Muscle layer of colon (tissue), 2 donors: ENCODE measurements around the gene S100A2.
"Not testable (repeated sequence)": the region's sequence is repeated elsewhere in the genome, so short reads cannot be mapped to it uniquely, and the experiment has no call there.

ENCODE experiments used
- H3K27ac ChIP-seq: one replicate; pipeline ENCODE4 v1.7.0; 2013; ENCODE audit warnings: low read depth, mild to moderate bottlenecking, low read length, moderate library complexity
- H3K27me3 ChIP-seq, 2 donors: one replicate each; pipeline ENCODE4 v1.7.0; 2013; ENCODE audit warnings: low read length in 2 of 2, mild to moderate bottlenecking in 2 of 2; ENCODE audit not compliant: insufficient read depth in 2 of 2, control insufficient read depth in 1 of 2
- H3K36me3 ChIP-seq: one replicate; pipeline ENCODE4 v1.7.0; 2013; ENCODE audit warnings: mild to moderate bottlenecking, low read length; ENCODE audit not compliant: insufficient read depth
- H3K4me1 ChIP-seq: one replicate; pipeline ENCODE4 v1.7.0; 2013; ENCODE audit warnings: mild to moderate bottlenecking, low read length; ENCODE audit not compliant: insufficient read depth
- H3K4me3 ChIP-seq, 2 donors: one replicate each; pipeline ENCODE4 v1.7.0; 2013; ENCODE audit warnings: low read length in 2 of 2, low read depth in 1 of 2, mild to moderate bottlenecking in 1 of 2, moderate library complexity in 1 of 2
- H3K9ac ChIP-seq: one replicate; pipeline ENCODE4 v1.7.0; 2013; ENCODE audit warnings: low read length
- H3K9me3 ChIP-seq: one replicate; pipeline ENCODE4 v1.7.0; 2013; ENCODE audit warnings: mild to moderate bottlenecking, low read length
- donor health status: abdominal sarcoma.
- donor health status: Adenocarcinoma of cecum.

The S100A2 gene

DNA sequence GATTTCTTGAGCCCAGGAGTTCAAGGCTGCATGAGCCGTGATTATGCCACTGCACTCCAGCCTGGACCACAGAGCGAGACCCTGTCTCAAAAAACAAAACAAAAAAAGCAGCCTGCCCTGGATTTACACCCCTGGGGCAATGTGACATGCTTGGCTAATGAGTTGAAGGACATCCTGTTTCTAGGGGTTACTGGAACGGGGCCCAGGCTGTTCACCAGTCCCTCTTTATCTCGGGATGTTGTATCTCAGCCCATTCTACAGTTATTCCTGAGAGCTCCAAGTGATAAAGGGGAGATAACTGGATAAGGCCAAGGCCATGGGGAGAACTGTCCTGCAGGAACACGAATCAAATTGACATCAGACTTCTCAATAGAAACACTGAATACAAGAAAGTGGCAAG is 21.7 kb upstream of the S100A2 start:
- Histone ChIP-seq H3K27me3 (no peaks in the 10 kb centered on the region), H3K9ac (no peak overlapping the region), H3K4me3 (no peak overlapping the region), H3K9me3 (no peaks in the 10 kb centered on the region), H3K36me3 (no peaks in the 10 kb centered on the region), H3K27ac (no peak overlapping the region), H3K4me1 (no peaks in the 10 kb centered on the region)

DNA sequence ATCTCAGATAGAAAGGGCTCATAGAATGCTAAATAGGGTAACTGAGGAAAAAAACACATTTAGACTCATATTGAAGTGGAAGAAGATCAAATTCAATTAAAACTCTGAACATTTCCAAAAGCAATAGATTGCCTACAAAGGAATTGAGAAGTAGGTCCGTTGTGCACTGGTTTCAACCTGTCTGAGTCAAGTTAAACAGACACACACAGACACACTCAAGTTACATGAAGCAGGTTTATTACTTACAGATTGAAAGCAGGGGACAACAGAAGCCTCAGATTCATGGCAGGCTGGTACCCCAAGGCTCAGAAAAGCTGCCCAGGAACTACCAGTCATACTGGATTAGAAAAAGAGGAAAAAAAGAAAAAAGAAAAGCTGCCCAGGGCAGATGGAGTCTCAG is 20.7 kb upstream of the S100A2 start:
- H3K4me1 ChIP-seq, result no peaks in the 10 kb centered on the region
- H3K27me3 ChIP-seq, result no peaks in the 10 kb centered on the region
- H3K4me3 ChIP-seq, result no peak overlapping the region
- H3K9me3 ChIP-seq, result no peaks in the 10 kb centered on the region
- no peak overlapping the region for H3K9ac ChIP-seq
- no peak overlapping the region for H3K27ac ChIP-seq
- H3K36me3 ChIP-seq, result no peaks in the 10 kb centered on the region

DNA sequence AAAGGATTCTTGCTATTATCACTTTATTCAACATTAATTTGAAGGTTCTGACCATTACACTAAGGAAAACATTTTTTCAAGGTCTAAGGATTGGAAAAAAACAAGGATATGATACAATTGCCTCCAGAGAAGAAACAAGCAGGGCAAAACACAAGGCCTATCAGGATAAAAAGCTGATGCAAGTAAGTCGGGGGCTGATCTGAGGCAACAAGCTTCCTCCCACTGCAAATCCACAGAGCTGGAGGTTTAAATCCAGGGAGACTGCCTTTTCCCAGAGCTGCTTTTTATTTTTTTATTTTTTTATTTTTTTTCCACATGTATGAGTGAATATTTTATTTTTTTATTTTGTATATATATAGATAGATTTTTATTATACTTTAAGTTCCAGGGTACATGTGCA is 19.4 kb upstream of the S100A2 start:
- Histone ChIP-seq H3K4me1 (no peaks in the 10 kb centered on the region), H3K9ac (no peak overlapping the region), H3K36me3 (no peaks in the 10 kb centered on the region), H3K4me3 (no peak overlapping the region), H3K27ac (no peak overlapping the region), H3K9me3 (no peaks in the 10 kb centered on the region), H3K27me3 (no peaks in the 10 kb centered on the region)

DNA sequence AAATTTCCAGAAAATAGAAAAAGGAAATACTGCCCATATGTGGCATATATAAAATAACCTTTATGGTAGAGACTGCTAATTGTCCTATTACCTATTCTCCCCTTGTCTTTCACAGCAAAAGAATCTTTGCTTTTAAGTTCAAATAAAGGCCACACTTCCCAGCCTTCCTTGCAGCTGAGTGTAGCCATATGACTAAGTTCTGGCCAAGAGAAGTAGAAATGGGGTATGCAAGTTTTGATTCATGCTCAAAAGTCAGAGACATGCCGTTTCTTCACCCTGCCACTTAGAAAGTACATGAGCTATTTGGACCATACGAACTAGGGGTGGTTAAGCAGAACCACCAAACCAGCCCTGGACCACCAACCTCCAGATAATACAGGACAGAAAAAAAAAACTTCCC is 18.3 kb upstream of the S100A2 start:
- no peak overlapping the region for H3K27ac ChIP-seq

GRCh38 chr1:153583514-153583913 is 17.9 kb upstream of the S100A2 start:
- H3K27me3 ChIP-seq, H3K4me1 ChIP-seq, H3K4me3 ChIP-seq, H3K9ac ChIP-seq, H3K27ac ChIP-seq, H3K9me3 ChIP-seq, H3K36me3 ChIP-seq: not testable (repeated sequence)

More for the DNA sequence above, 18.3 kb upstream of the S100A2 start:
- no peak overlapping the region for H3K9ac ChIP-seq
- H3K4me1 ChIP-seq, result no peaks in the 10 kb centered on the region
- H3K27me3 ChIP-seq, result no peaks in the 10 kb centered on the region
- no peaks in the 10 kb centered on the region for H3K9me3 ChIP-seq
- H3K36me3 ChIP-seq, result no peaks in the 10 kb centered on the region
- H3K4me3 ChIP-seq, result no peak overlapping the region

DNA sequence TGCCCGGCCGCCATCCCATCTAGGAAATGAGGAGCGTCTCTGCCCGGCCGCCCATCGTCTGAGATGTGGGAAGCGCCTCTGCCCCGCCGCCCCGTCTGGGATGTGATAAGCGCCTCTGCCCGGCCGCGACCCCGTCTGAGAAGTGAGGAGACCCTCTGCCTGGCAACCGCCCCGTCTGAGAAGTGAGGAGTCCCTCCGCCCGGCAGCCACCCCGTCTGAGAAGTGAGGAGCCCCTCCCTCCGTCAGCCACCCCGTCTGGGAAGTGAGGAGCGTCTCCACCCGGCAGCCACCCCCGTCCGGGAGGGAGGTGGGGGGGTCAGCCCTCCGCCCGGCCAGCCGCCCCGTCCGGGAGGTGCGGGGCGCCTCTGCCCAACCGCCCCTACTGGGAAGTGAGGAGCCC is 17.2 kb upstream of the S100A2 start:
- not testable (repeated sequence) for H3K4me1 ChIP-seq, H3K9ac ChIP-seq, H3K4me3 ChIP-seq, H3K36me3 ChIP-seq, H3K9me3 ChIP-seq, H3K27ac ChIP-seq, H3K27me3 ChIP-seq

- Histone ChIP-seq H3K9ac (no peak overlapping the region), H3K4me3 (no peak overlapping the region), H3K27ac (no peak overlapping the region), H3K36me3 (no peaks in the 10 kb centered on the region), H3K27me3 (no peaks in the 10 kb centered on the region), H3K9me3 (no peaks in the 10 kb centered on the region), H3K4me1 (no peaks in the 10 kb centered on the region)
Observed at GRCh38 chr1:153578936-153579335, 13.3 kb upstream of the S100A2 start.

DNA sequence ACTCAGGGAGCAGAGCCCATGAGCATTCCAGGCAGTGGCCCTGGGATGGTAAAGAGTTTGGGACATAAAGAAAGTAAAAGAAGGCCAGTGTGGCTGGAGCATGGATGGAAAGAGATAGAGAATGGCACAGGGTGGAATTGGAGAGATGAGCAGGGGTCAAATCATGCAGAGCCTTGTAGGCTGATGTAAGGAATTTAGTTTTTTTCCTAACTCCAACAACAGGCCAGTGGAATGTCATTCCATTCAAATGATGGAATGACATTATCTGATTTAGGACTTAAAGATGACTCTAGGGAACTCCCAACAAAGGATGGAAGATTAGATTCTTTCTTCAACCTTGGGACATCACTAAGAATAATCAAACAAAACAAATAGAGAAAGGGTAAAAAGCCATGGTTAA is 12.8 kb upstream of the S100A2 start:
- no peaks in the 10 kb centered on the region for H3K27me3 ChIP-seq
- no peak overlapping the region for H3K4me3 ChIP-seq
- no peaks in the 10 kb centered on the region for H3K36me3 ChIP-seq
- no peak overlapping the region for H3K27ac ChIP-seq
- H3K4me1 ChIP-seq, result no peaks in the 10 kb centered on the region
- no peak overlapping the region for H3K9ac ChIP-seq
- no peaks in the 10 kb centered on the region for H3K9me3 ChIP-seq

GRCh38 chr1:153577624-153578051 is 12.0 kb upstream of the S100A2 start:
- no peaks in the 10 kb centered on the region for H3K9me3 ChIP-seq
- no peak overlapping the region for H3K4me3 ChIP-seq

DNA sequence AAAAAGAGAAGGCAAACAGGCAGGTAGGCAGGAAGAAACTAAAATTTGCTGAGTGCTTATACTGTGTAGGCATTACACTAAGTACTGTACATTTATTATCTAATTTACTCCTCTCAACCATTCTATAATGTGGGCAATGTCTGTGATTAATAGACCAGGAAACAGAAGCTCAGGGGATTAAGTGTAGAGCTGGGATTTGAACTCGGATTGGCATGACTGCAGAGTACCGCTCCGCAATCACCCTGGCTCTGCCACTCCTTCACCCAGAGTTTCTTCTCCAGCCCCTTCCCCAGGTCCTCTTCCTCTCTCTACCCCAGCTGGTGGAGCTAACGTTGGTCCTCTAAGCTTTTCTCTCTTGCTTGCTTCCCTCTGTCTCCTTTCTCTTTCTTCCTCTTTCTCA is 11.5 kb upstream of the S100A2 start:
- H3K9ac ChIP-seq, result no peak overlapping the region
- H3K36me3 ChIP-seq, result no peaks in the 10 kb centered on the region
- H3K4me3 ChIP-seq, result no peak overlapping the region
- no peaks in the 10 kb centered on the region for H3K27me3 ChIP-seq
- peaks cover 5% of the 10 kb centered on the region for H3K4me1 ChIP-seq
- no peak overlapping the region for H3K27ac ChIP-seq
- no peaks in the 10 kb centered on the region for H3K9me3 ChIP-seq

More at GRCh38 chr1:153577624-153578051, 12.0 kb upstream of the S100A2 start:
- H3K36me3 ChIP-seq, result no peaks in the 10 kb centered on the region
- H3K27ac ChIP-seq, result no peak overlapping the region
- no peaks in the 10 kb centered on the region for H3K27me3 ChIP-seq
- H3K4me1 ChIP-seq, result peaks cover 5% of the 10 kb centered on the region
- no peak overlapping the region for H3K9ac ChIP-seq

GRCh38 chr1:153575497-153575896 is 9.9 kb upstream of the S100A2 start:
- not testable (repeated sequence) for H3K9ac ChIP-seq, H3K4me3 ChIP-seq, H3K9me3 ChIP-seq, H3K27ac ChIP-seq, H3K27me3 ChIP-seq, H3K4me1 ChIP-seq, H3K36me3 ChIP-seq

DNA sequence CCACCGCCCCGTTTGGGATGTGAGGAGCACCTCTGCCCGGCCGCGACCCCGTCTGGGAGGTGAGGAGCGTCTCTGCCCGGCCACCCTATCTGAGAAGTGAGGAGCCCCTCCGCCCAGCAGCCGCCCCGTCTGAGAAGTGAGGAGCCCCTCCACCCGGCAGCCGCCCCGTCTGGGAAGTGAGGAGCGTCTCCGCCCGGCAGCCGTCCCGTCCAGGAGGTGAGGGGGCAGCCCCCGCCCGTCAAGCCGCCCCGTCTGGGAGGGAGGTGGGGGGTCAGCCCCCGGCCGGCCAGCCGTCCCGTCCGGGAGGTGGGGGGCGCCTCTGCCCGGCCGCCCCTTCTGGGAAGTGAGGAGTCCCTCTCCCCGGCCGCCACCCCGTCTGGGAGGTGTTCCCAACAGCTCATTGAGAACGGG is 9.4 kb upstream of the S100A2 start:
- not testable (repeated sequence) for H3K27ac ChIP-seq, H3K9me3 ChIP-seq, H3K36me3 ChIP-seq, H3K4me3 ChIP-seq, H3K27me3 ChIP-seq, H3K4me1 ChIP-seq, H3K9ac ChIP-seq
